H1 (cell line): ENCODE measurements around the gene SLC35B1. TPM values are rescaled to one million over a fixed set of nuclear protein-coding genes. Genes with fewer than 3 reads are reported as not detected.

Experiments used
- GTF2F1 ChIP-seq: IDR thresholded peaks from 2 replicates; pipeline ENCODE4 v1.6.1; 2012; ENCODE audit warnings: low read depth, low read length, improper control_type of control experiment, borderline replicate concordance
- PHF8 ChIP-seq: fragments of 200-600 bp; sonication (generic); conservative IDR thresholded peaks from 2 replicates; pipeline ENCODE4 v1.7.1; 2012; ENCODE audit warnings: low read depth, mild to moderate bottlenecking, inconsistent platforms, low read length, moderate library complexity
- POLR2A ChIP-seq, 2 experiments: IDR thresholded peaks; 1 replicate in 1 of 2; 2 replicates in 1 of 2; pipeline ENCODE4 v1.6.1; 2011; ENCODE audit warnings: low read depth in 2 of 2, low read length in 2 of 2, mild to moderate bottlenecking in 2 of 2; ENCODE audit errors: control extremely low read depth in 1 of 2
- RFX5 ChIP-seq: IDR thresholded peaks from 2 replicates; pipeline ENCODE4 v1.6.1; 2011; ENCODE audit warnings: low read depth, low read length, improper control_type of control experiment, borderline replicate concordance
- polyA plus RNA-seq, 7 experiments: library from polyadenylated mRNA; depleted of rRNA in 3 of 7; stranded (reverse) in 5 of 7; unstranded in 2 of 7; fragments of >200 nt in 5 of 7; fragments of 200-250 nt in 2 of 7; gene quantifications; 1 replicate in 5 of 7; 2 replicates in 1 of 7; 4 replicates in 1 of 7; pipeline versions ENCODE4 v1.2.1 to v1.2.3, GENCODE V29; 2011 to 2013; ENCODE audit warnings: missing spikeins in 2 of 7, mixed read lengths in 2 of 7
- total RNA-seq: library from RNA; stranded (reverse); fragmentation: NEBNext Ultra II Directional; extraction: Animal tissue kit (Norgen Biotek cat#: 25700); gene quantifications from 2 replicates; pipeline ENCODE4 v1.2.1, GENCODE V29; 2021
- TF ChIP-seq, protein P1 (sequence below): IDR thresholded peaks from 2 replicates; pipeline ENCODE4 v1.6.1; 2012; ENCODE audit warnings: inconsistent platforms

SLC35B1 gene
- total and polyA plus RNA-seq, 2 of the 8 experiments (the other 6 are each of a cell fraction or from before 2014, with no cell fraction given) = 56.5 to 87.7 TPM

DNA sequence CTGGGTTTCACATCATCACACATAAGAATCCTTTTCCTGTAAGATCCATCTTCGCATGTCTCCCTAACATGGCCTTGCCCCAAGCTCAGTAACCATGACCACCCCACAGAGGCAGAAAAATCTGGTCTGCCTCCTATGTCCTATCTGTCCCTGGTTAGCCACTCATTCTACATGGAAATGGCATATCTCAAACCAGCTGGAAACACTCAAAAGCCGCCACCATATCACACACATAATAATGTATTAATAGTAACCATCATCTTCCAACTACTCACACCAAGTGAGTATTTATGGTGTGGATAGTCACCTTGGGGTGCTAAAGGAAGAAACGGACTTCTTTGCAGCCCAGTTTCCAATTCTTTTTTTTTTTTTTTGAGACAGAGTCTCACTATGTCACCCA lies 44.7 kb upstream of the SLC35B1 start (continued):
- TF ChIP-seq POLR2A (IDR thresholded peaks at IDR 0.05; ENCODE audit: control extremely low read depth in 1 of 2, low read depth in 2 of 2, low read length in 2 of 2) (no peak), GTF2F1 (no peak), RFX5 (no peak), PHF8 (no peak)
- TF ChIP-seq, protein P1, sequence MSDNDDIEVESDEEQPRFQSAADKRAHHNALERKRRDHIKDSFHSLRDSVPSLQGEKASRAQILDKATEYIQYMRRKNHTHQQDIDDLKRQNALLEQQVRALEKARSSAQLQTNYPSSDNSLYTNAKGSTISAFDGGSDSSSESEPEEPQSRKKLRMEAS = no peak
